Progenitor cell of endocrine pancreas (in vitro differentiated cells): ENCODE results near the gene PNPLA5. TPM values are rescaled to one million over a fixed set of nuclear protein-coding genes. Genes with fewer than 3 reads are reported as not detected.

Experiments
- DNase-seq: peaks from one replicate; pipeline ENCODE4 v3.0.0; 2021; ENCODE audit warnings: low spot score; ENCODE audit not compliant: unreplicated experiment
- H3K27ac Mint-ChIP-seq: 2 replicates; pipeline ENCODE4 v1.8.0; 2021; ENCODE audit warnings: mild to moderate bottlenecking, moderate library complexity, mixed read lengths
- H3K27me3 Mint-ChIP-seq: 2 replicates; pipeline ENCODE4 v1.8.0; 2021; ENCODE audit warnings: mixed read lengths
- H3K36me3 Mint-ChIP-seq: 2 replicates; pipeline ENCODE4 v1.8.0; 2022; ENCODE audit warnings: mixed read lengths; ENCODE audit not compliant: insufficient read depth
- H3K4me1 Mint-ChIP-seq: 2 replicates; pipeline ENCODE4 v1.8.0; 2021; ENCODE audit warnings: low read depth, mixed read lengths
- H3K4me3 Mint-ChIP-seq: 2 replicates; pipeline ENCODE4 v1.8.0; 2021; ENCODE audit warnings: low read depth, mild to moderate bottlenecking, moderate library complexity, mixed read lengths
- H3K9me3 Mint-ChIP-seq: 2 replicates; pipeline ENCODE4 v1.8.0; 2021; ENCODE audit warnings: low read depth, mixed read lengths
- total RNA-seq: library from RNA; stranded (reverse); gene quantifications from 2 replicates; pipeline ENCODE4 v1.2.1, GENCODE V29; 2021
- TF ChIP-seq, protein P1 (sequence below): fragments of 200-600 bp; sonication (generic); IDR thresholded peaks from one replicate; pipeline ENCODE4 v1.5.0; 2021; ENCODE audit warnings: antibody characterized with exemption, mild to moderate bottlenecking; ENCODE audit not compliant: unreplicated experiment

PNPLA5 gene
- total RNA-seq, 1 donor from 2014 or later: not detected

DNA sequence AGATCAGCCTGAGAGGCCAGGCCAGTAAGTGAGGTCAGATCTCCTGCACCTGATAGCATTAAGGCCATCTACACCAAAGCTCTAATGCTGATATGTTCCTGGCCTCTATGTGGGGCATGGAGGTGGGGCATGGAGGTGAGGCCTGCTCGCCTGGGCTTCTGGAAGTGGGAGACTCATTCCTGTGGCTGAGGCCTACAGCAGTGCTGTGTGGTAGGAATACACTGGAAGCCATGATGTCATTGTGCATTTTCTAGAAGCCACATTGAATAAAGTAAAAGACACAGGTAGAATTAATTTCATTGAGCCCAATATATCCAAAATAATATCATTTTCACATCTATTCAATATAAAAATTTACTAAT is 34.5 kb upstream of the PNPLA5 start:
- Mint-ChIP-seq H3K4me1 (peaks cover 13% of the 10 kb centered on the region), H3K4me3 (no peak overlapping the region), H3K27ac (no peak overlapping the region), H3K9me3 (no peaks in the 10 kb centered on the region), H3K36me3 (peaks cover 2% of the 10 kb centered on the region), H3K27me3 (no peaks in the 10 kb centered on the region)
- TF ChIP-seq, protein P1, sequence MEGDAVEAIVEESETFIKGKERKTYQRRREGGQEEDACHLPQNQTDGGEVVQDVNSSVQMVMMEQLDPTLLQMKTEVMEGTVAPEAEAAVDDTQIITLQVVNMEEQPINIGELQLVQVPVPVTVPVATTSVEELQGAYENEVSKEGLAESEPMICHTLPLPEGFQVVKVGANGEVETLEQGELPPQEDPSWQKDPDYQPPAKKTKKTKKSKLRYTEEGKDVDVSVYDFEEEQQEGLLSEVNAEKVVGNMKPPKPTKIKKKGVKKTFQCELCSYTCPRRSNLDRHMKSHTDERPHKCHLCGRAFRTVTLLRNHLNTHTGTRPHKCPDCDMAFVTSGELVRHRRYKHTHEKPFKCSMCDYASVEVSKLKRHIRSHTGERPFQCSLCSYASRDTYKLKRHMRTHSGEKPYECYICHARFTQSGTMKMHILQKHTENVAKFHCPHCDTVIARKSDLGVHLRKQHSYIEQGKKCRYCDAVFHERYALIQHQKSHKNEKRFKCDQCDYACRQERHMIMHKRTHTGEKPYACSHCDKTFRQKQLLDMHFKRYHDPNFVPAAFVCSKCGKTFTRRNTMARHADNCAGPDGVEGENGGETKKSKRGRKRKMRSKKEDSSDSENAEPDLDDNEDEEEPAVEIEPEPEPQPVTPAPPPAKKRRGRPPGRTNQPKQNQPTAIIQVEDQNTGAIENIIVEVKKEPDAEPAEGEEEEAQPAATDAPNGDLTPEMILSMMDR: no peak
- DNase-seq: no peak

DNA sequence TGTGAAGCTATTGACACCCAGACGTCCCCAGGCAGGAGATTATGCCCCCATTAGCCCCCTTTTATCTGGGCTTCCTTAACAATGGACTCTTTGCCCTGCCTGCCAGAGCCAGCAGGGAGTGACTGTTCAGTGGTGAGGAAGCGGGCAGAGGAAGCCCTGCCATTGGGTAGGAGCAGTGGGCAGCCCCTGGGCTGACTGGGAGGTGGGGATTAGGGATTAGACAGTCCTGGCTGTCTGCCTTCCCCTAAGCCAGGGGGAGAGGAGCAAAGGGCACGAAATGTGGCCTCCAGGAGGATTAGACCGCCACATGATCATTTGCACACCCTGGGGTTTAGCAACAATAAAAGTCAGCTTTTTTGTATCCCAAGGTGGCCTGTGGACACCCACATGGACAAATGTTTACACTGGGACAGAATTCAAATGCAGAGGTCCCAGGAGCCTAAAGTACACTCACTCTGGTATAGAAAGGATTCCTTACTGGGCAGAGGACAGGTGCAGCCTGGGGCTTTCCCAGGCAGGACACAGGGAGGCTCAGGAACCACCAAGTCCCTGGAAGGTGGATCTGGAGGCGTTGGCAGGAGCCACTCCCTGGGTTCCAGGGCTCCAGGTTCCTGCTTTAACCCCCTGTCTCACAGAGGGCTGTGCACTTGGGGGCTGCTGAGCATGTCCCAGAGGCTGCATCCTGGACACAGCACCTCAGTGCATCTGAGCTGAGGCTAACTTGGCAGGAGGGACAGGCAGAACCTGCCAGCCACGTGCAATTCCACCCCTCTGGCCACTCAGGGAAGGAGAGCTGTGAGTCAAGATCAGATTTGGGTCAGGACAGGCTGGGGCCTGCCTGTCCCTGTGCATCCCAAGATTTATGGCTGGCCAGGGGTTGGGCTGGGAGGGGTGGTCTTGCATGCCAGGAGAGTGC is 33.9 kb upstream of the PNPLA5 start:
- peak overlapping the region; percentile 18 for H3K27ac Mint-ChIP-seq

DNA sequence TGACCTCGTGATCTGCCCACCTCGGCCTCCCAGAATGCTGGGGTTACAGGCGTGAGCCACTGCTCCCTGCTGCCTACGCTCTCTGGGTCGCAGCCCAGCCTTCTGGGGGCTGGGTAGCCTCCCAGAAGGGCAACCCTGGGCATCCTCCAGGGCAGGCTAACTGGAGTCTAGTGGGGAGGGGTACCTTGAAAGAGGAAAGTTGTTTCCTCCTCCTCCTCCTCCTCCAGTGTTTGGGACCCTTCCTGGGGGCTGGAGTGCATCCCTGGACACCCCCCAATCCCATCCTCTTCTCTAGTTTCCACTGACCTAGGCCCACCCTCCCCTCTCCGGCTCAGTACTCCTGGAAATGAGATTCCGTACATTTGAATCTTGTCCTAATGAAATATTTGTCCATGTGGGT is 33.1 kb upstream of the PNPLA5 start:
- Mint-ChIP-seq H3K27ac (peak overlapping the region; percentile 85), H3K4me1 (peaks cover 13% of the 10 kb centered on the region), H3K4me3 (peak overlapping the region; percentile 78), H3K27me3 (peaks cover 4% of the 10 kb centered on the region), H3K36me3 (peaks cover 2% of the 10 kb centered on the region), H3K9me3 (no peaks in the 10 kb centered on the region)
- no peak for DNase-seq
- TF ChIP-seq, protein P1: no peak

More for the DNA sequence above, 33.9 kb upstream of the PNPLA5 start:
- peaks cover 2% of the 10 kb centered on the region for H3K36me3 Mint-ChIP-seq
- H3K4me3 Mint-ChIP-seq: peak overlapping the region; percentile 78
- H3K27me3 Mint-ChIP-seq: peaks cover 2% of the 10 kb centered on the region
- DNase-seq: no peak
- no peaks in the 10 kb centered on the region for H3K9me3 Mint-ChIP-seq
- TF ChIP-seq, protein P1: no peak
- H3K4me1 Mint-ChIP-seq: peaks cover 13% of the 10 kb centered on the region

DNA sequence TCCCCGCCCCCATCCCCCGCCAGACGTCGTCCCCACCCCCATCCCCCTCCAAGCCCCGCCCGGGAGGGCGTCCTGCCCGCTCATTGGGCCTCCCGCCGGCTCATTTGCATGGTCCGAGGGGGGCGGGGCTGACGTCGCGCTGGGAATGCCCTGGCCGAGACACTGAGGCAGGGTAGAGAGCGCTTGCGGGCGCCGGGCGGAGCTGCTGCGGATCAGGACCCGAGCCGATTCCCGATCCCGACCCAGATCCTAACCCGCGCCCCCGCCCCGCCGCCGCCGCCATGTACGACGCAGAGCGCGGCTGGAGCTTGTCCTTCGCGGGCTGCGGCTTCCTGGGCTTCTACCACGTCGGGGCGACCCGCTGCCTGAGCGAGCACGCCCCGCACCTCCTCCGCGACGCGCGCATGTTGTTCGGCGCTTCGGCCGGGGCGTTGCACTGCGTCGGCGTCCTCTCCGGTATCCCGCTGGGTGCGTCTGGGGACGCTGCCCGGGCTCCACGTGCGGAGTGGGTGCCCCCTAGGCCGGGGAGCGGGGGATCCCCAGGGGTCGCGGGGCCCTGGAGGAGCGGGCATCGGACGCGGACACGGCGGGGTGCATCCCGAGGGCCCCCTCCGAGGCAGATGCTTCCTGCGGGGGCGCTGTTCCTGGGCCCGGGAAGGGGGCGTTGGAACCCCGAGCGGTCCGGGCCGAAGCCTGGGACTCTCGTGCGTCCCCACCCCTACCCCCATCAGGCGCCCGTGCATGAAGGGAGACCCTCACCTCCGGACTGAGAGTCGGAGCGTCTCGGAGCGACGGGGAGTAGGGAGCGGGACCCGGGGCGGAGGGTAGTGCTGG is 32.0 kb upstream of the PNPLA5 start, which contains the start of gene PNPLA3:
PNPLA3 (plus strand) TSS at position 175 of the 834 bp plus-strand sequence; CDS start at position 282, 107 bp downstream.
- TF ChIP-seq, protein P1: peak; percentile 54
- DNase-seq: peak; percentile 90
- Mint-ChIP-seq H3K4me1 (peaks cover 13% of the 10 kb centered on the region), H3K27me3 (peaks cover 8% of the 10 kb centered on the region), H3K36me3 (peaks cover 2% of the 10 kb centered on the region), H3K4me3 (peak within 1 kb of the TSS; percentile 78), H3K27ac (peak within 1 kb of the TSS; percentile 88), H3K9me3 (no peaks in the 10 kb centered on the region)

DNA sequence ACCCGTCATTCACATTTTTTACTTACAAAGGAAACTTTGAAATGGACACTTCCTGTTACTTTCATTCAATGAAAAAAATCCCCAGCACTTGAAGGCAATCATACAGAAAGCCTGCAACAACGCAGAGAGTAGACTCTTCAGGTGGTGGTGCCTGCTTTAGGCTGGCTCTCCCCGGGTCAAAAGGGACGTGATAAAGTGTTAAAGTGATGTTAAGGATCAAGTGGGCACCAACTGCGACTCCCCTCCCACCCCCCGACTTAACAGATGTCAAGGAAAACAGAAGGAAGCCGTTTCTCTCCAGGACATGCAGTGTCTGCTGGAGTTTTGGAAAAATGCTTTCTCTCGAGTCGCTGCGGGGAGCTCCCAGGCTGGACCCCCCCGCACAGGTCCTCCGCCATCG is 31.4 kb upstream of the PNPLA5 start:
- H3K27ac Mint-ChIP-seq: peak overlapping the region; percentile 88
- no peak for DNase-seq
- no peaks in the 10 kb centered on the region for H3K9me3 Mint-ChIP-seq
- H3K4me3 Mint-ChIP-seq: peak overlapping the region; percentile 78
- H3K4me1 Mint-ChIP-seq: peaks cover 13% of the 10 kb centered on the region
- TF ChIP-seq, protein P1: no peak
- peaks cover 2% of the 10 kb centered on the region for H3K36me3 Mint-ChIP-seq
- peaks cover 13% of the 10 kb centered on the region for H3K27me3 Mint-ChIP-seq
